ENCODE results near the gene DCP2. TPM values are rescaled to one million over a fixed set of nuclear protein-coding genes. Genes with fewer than 3 reads are reported as not detected.

DCP2 gene
- total RNA-seq, 2 experiments from 2014 or later, result 135 to 138 TPM

DNA sequence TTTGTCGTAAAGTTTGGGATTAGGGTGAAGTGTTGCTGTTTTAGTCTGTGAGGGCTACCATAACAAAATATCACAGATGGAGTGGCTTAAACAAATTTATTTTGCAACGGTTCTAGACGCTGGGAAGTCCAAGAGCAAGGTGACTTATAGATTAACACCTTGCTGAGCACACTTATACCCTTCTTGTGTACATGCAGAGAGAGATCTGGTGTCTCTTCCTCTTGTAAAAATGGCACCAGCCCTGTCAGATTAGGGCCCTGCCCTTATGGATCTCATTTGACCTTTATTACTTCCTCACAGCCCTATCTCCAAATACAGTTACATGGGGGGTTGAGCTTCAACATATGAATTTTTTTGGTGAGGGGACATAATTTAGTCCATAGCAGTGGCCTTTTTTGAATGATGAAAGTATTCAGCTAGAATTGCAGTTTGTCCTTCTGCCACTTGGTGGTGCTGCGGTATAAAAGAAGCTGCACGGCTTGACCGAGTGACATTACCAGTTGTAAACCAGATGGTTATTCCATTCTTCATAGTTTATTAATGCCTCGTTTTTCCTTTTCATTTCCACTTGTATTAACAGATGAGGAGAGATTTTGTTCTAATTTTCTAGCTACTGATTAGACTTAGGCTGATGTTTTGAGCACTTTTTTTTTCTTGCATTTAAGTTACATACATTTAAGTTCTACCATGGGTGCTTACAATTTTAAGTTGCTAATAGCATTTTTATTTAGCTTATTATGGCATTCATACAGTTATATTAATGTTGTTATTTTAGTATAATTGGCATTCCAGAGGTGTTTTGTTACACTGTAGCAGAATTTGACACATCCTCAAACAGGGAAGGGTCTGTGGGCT, 19.4 kb downstream of the DCP2 start:
- Mint-ChIP-seq H3K27ac (peak overlapping the region; percentile 12), H3K9me3 (no peaks in the 10 kb centered on the region), H3K4me3 (no peak overlapping the region), H3K27me3 (no peaks in the 10 kb centered on the region), H3K36me3 (ENCODE audit: low read depth) (peaks cover 56% of the 10 kb centered on the region), H3K4me1 (peaks cover 14% of the 10 kb centered on the region)
- DNase-seq, result peak; percentile 80
- CTCF ChIA-PET, result interaction anchor here (0.6 to 4.9 kb wide), 52 partner anchors 9 to 1369 kb away, joined by 3 to 104 read pairs (median 4); partner anchors contain the start of genes APC, DCP2, REEP5 and YTHDC2
- POLR2A ChIA-PET, result interaction anchor here (1.0 to 2.8 kb wide), 10 partner anchors 11 to 514 kb away, joined by 3 to 15 read pairs (median 5); partner anchors contain the start of gene DCP2

DNA sequence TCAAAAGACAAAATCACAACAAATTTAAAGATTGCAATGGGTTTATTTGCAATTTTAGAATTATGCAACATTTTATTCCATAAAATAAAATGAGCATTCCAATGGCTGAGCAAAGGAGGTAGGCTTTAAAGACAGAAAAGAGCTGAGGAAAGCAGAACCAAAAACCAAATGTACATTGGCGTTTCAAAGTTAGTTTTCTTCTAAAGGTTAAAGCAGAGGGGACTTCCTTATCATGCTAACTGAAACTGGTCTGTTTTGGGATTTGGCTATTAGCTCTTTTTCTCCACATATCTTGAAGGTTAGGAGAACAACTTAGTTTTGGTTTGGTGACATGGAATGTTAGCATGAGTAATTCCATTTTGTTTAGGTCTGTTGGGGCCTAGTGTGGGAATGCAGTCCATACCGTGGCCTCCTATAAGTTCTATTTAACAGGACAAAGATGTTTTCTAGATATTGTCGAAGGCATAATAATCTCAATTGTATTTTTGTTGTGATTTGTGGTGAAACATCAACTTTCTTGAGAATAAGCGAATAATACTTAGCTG, 20.3 kb downstream of the DCP2 start:
- Mint-ChIP-seq H3K27ac (no peak overlapping the region), H3K36me3 (ENCODE audit: low read depth) (peaks cover 60% of the 10 kb centered on the region), H3K9me3 (no peaks in the 10 kb centered on the region), H3K4me3 (no peak overlapping the region), H3K27me3 (no peaks in the 10 kb centered on the region), H3K4me1 (peaks cover 13% of the 10 kb centered on the region)
- CTCF ChIA-PET, result interaction anchor here (0.7 to 4.9 kb wide), 38 partner anchors 10 to 610 kb away, joined by 3 to 104 read pairs (median 6); partner anchors contain the start of genes DCP2, REEP5 and YTHDC2
- POLR2A ChIA-PET, result interaction anchor here (0.8 to 2.8 kb wide), 7 partner anchors 21 to 513 kb away, joined by 3 to 15 read pairs (median 5); partner anchors contain the start of gene DCP2
- no peak for DNase-seq

- Mint-ChIP-seq H3K27me3 (no peaks in the 10 kb centered on the region), H3K4me3 (no peak overlapping the region), H3K4me1 (peaks cover 15% of the 10 kb centered on the region), H3K27ac (no peak overlapping the region), H3K9me3 (no peaks in the 10 kb centered on the region), H3K36me3 (ENCODE audit: low read depth) (peaks cover 57% of the 10 kb centered on the region)
- DNase-seq, result no peak
- POLR2A ChIA-PET, result no interaction called here
- CTCF ChIA-PET, result interaction anchor here (1.8 to 4.9 kb wide), 2 partner anchors 10 to 335 kb away, joined by 5 to 104 read pairs; no protein-coding TSS in a partner anchor
Measured at GRCh38 chr5:112998296-112998695, 21.7 kb downstream of the DCP2 start.

- Mint-ChIP-seq H3K36me3 (ENCODE audit: low read depth) (peaks cover 61% of the 10 kb centered on the region), H3K9me3 (no peaks in the 10 kb centered on the region), H3K4me1 (peaks cover 17% of the 10 kb centered on the region), H3K27ac (no peak overlapping the region), H3K27me3 (no peaks in the 10 kb centered on the region), H3K4me3 (no peak overlapping the region)
- POLR2A ChIA-PET, result interaction anchor here (1.2 kb wide), 1 partner anchor 24 kb away, joined by 3 read pairs; the partner anchor contains the start of gene DCP2
- no peak for DNase-seq
- CTCF ChIA-PET, result interaction anchor here (1.1 kb wide), 1 partner anchor 44 kb away, joined by 3 read pairs; no protein-coding TSS in a partner anchor
Measured at GRCh38 chr5:113000466-113000865, 23.9 kb downstream of the DCP2 start.

DNA sequence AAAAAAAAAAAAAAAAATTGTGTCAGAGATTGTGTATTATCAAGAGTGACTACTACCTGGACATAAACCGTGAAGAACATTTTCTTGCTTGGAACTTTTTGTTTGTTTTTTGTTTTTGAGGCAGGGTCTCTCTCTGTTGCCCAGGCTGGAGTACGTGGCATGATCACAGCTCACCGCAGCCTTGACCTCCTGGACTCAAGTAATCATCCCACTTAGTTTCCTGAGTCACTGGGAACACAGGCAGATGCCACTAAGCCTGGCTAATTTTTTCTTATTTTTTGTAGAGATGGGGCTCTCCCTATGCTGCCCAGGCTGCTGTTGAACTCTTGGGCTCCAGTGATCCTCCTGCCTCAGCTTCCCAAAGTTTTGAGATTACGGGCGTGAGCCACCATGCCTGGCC, 25.8 kb downstream of the DCP2 start:
- Mint-ChIP-seq H3K4me3 (no peak overlapping the region), H3K27ac (no peak overlapping the region), H3K4me1 (peaks cover 14% of the 10 kb centered on the region), H3K9me3 (no peaks in the 10 kb centered on the region), H3K36me3 (ENCODE audit: low read depth) (peaks cover 54% of the 10 kb centered on the region), H3K27me3 (no peaks in the 10 kb centered on the region)
- ChIA-PET CTCF (interaction anchor here (0.9 to 1.7 kb wide), 2 partner anchors 17 to 328 kb away, joined by 3 to 4 read pairs; no protein-coding TSS in a partner anchor), POLR2A (interaction anchor here (0.9 kb wide), 1 partner anchor 18 kb away, joined by 4 read pairs; no protein-coding TSS in a partner anchor)
- DNase-seq, result no peak

- CTCF ChIA-PET, result no interaction called here
- no peak overlapping the region for H3K27ac Mint-ChIP-seq
- DNase-seq, result no peak
- peaks cover 14% of the 10 kb centered on the region for H3K4me1 Mint-ChIP-seq
- no peak overlapping the region for H3K4me3 Mint-ChIP-seq
- H3K36me3 Mint-ChIP-seq (ENCODE audit: low read depth), result peaks cover 60% of the 10 kb centered on the region
- H3K9me3 Mint-ChIP-seq, result no peaks in the 10 kb centered on the region
- H3K27me3 Mint-ChIP-seq, result no peaks in the 10 kb centered on the region
- POLR2A ChIA-PET, result no interaction called here
Measured at GRCh38 chr5:113003763-113004162, 27.2 kb downstream of the DCP2 start.

- peaks cover 14% of the 10 kb centered on the region for H3K4me1 Mint-ChIP-seq
- no peak overlapping the region for H3K4me3 Mint-ChIP-seq
- H3K9me3 Mint-ChIP-seq, result no peaks in the 10 kb centered on the region
- ChIA-PET POLR2A (no interaction called here), CTCF (interaction anchor here (2.9 kb wide), 1 partner anchor 9 kb away, joined by 17 read pairs; no protein-coding TSS in a partner anchor)
- DNase-seq, result no peak
- no peak overlapping the region for H3K27ac Mint-ChIP-seq
- peaks cover 63% of the 10 kb centered on the region for H3K36me3 Mint-ChIP-seq (ENCODE audit: low read depth)
- no peaks in the 10 kb centered on the region for H3K27me3 Mint-ChIP-seq
Measured at GRCh38 chr5:113005454-113005853, 28.9 kb downstream of the DCP2 start.

DNA sequence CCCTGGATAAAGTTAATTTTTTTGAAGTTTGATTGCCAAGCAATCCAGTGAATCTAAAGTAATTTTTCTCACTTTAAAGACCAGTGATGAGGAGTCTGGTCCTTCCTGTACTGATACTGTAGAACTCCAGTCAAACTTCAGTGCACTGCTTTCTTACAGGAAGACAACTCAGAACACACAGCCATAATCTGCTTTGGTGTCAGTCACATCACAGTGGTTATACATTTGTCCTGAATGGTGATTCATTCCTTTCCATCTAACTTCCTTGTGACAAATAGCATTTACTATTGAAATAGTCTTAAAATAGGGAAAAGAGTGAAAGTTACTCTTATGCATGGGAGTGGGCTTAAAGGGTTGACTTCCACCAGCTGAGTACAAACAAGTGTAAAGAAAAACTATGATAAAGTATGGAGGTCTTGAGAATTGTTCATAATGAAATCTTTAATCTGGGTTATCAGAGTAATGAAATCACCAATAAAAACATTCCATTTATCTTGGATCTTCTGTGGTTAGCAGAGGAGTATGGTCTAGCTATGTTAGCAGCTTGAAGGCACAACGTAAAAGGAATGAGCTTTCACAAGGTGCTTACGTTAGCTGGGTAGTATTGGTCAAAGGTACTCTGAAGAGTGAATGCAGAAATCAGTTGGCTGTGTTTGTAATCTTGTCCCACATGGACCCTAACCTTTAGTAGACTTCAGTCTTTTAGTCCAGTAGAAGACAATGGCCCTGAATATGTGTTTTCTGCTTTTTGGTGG, 41.5 kb downstream of the DCP2 start:
- peaks cover 73% of the 10 kb centered on the region for H3K36me3 Mint-ChIP-seq (ENCODE audit: low read depth)
- no peak overlapping the region for H3K4me3 Mint-ChIP-seq
- CTCF ChIA-PET, result interaction anchor here (2.3 kb wide), 1 partner anchor 22 kb away, joined by 11 read pairs; no protein-coding TSS in a partner anchor
- no peak for DNase-seq
- H3K27me3 Mint-ChIP-seq, result no peaks in the 10 kb centered on the region
- peaks cover 60% of the 10 kb centered on the region for H3K4me1 Mint-ChIP-seq
- POLR2A ChIA-PET, result interaction anchor here (1.1 to 1.4 kb wide), 2 partner anchors 33 to 42 kb away, joined by 3 to 4 read pairs; partner anchors contain the start of gene DCP2
- H3K9me3 Mint-ChIP-seq, result no peaks in the 10 kb centered on the region
- H3K27ac Mint-ChIP-seq, result peak overlapping the region; percentile 33

GRCh38 chr5:113020461-113021273, 44.1 kb downstream of the DCP2 start:
- CTCF ChIA-PET, result interaction anchor here (0.7 to 3.1 kb wide), 5 partner anchors 24 to 309 kb away, joined by 3 to 18 read pairs (median 4); partner anchors contain the start of gene DCP2
- Mint-ChIP-seq H3K9me3 (no peaks in the 10 kb centered on the region), H3K36me3 (ENCODE audit: low read depth) (peaks cover 69% of the 10 kb centered on the region), H3K4me1 (peaks cover 75% of the 10 kb centered on the region), H3K4me3 (no peak overlapping the region), H3K27ac (peak overlapping the region; percentile 89), H3K27me3 (no peaks in the 10 kb centered on the region)
- peak; percentile 58 for DNase-seq
- POLR2A ChIA-PET, result interaction anchor here (0.6 to 5.2 kb wide), 13 partner anchors 8 to 274 kb away, joined by 3 to 29 read pairs (median 4); partner anchors contain the start of gene DCP2

GRCh38 chr5:113022661-113023060, 46.1 kb downstream of the DCP2 start:
- Mint-ChIP-seq H3K36me3 (ENCODE audit: low read depth) (peaks cover 76% of the 10 kb centered on the region), H3K9me3 (no peaks in the 10 kb centered on the region), H3K27me3 (no peaks in the 10 kb centered on the region), H3K4me3 (peak overlapping the region; percentile 40), H3K4me1 (peaks cover 68% of the 10 kb centered on the region), H3K27ac (peak overlapping the region; percentile 86)
- ChIA-PET CTCF (interaction anchor here (0.5 to 3.1 kb wide), 9 partner anchors 10 to 488 kb away, joined by 3 to 18 read pairs (median 4); partner anchors contain the start of gene DCP2), POLR2A (interaction anchor here (0.7 to 5.2 kb wide), 17 partner anchors 8 to 491 kb away, joined by 3 to 29 read pairs (median 5); partner anchors contain the start of genes DCP2 and YTHDC2)
- no peak for DNase-seq

GRCh38 chr5:113024076-113024697, 47.6 kb downstream of the DCP2 start:
- H3K27ac Mint-ChIP-seq, result no peak overlapping the region
- CTCF ChIA-PET, result interaction anchor here (1.5 to 3.1 kb wide), 5 partner anchors 11 to 486 kb away, joined by 4 to 18 read pairs (median 4); partner anchors contain the start of gene DCP2
- H3K4me1 Mint-ChIP-seq, result peaks cover 53% of the 10 kb centered on the region

More at GRCh38 chr5:113024076-113024697, 47.6 kb downstream of the DCP2 start:
- Mint-ChIP-seq H3K4me3 (no peak overlapping the region), H3K9me3 (no peaks in the 10 kb centered on the region), H3K27me3 (no peaks in the 10 kb centered on the region), H3K36me3 (ENCODE audit: low read depth) (peaks cover 71% of the 10 kb centered on the region)
- POLR2A ChIA-PET, result interaction anchor here (1.4 to 5.2 kb wide), 5 partner anchors 9 to 489 kb away, joined by 4 to 29 read pairs (median 9); partner anchors contain the start of genes DCP2 and YTHDC2
- no peak for DNase-seq

All from activated CD4-positive, alpha-beta memory T cell treated with anti-CD3 and anti-CD28 coated beads, Interleukin-2, amount 10 ng/mL, durations not matched to agents 7 days and 5 days (primary cell).